IMR-90 (cell line): ENCODE measurements around the gene AADACL4. TPM values are rescaled to one million over a fixed set of nuclear protein-coding genes. Genes with fewer than 3 reads are reported as not detected.

ENCODE experiments used
- ATAC-seq: fragments of 200-7000 bp; cut with Tn5 transposase; 2 replicates; pipeline ENCODE4 v1.9.1; 2020; ENCODE audit warnings: low read depth, mild to moderate bottlenecking, moderate library complexity
- BruUV-seq: library from RNA; stranded (reverse); fragments of 400-500 nt; replicated peaks from 2 replicates; lab custom pipeline; 2021; lab: Mats Ljungman, UMichigan
- CTCF ChIA-PET: fragments of 300-600 bp; formaldehyde crosslinking; extraction: SDS; loops from one replicate; lab custom pipeline; 2021; ENCODE audit warnings: antibody characterized with exemption; lab: Yijun Ruan, JAX
- POLR2A ChIA-PET: fragments of 300-600 bp; sonication (Branson Sonifier 250); formaldehyde crosslinking; loops from one replicate; lab custom pipeline; 2022; ENCODE audit warnings: antibody characterized with exemption; ENCODE audit not compliant: unreplicated experiment; lab: Charles Lee
- DNase-seq: peaks from one replicate; pipeline ENCODE4 v3.0.0; 2013
- H2AFZ ChIP-seq: replicated peaks from 2 replicates; pipeline ENCODE3; 2013; ENCODE audit warnings: low read length, mild to moderate bottlenecking; ENCODE audit not compliant: poor library complexity
- H2AK5ac ChIP-seq: 2 replicates; pipeline ENCODE4 v1.6.1; 2013; ENCODE audit warnings: low read depth, low read length, inconsistent platforms
- H2AK9ac ChIP-seq: replicated peaks from 2 replicates; pipeline ENCODE3; 2013; ENCODE audit warnings: mild to moderate bottlenecking, low read depth, low read length, moderate library complexity; ENCODE audit not compliant: poor library complexity
- H2BK120ac ChIP-seq: 2 replicates; pipeline ENCODE4 v1.6.1; 2013; ENCODE audit warnings: low read depth, low read length, inconsistent platforms
- H2BK15ac ChIP-seq: 3 replicates; pipeline ENCODE4 v1.6.1; 2013; ENCODE audit warnings: low read depth, low read length, inconsistent platforms
- H2BK20ac ChIP-seq: 2 replicates; pipeline ENCODE4 v1.6.1; 2013; ENCODE audit warnings: low read depth, mild to moderate bottlenecking, inconsistent platforms, low read length, moderate library complexity
- H2BK5ac ChIP-seq: 2 replicates; pipeline ENCODE4 v1.6.1; 2013; ENCODE audit warnings: mild to moderate bottlenecking, low read depth, low read length, inconsistent platforms; ENCODE audit not compliant: poor library complexity, severe bottlenecking
- H3K14ac ChIP-seq: replicated peaks from 2 replicates; pipeline ENCODE4 v1.6.1; 2013; ENCODE audit warnings: low read depth, low read length, inconsistent platforms
- H3K18ac ChIP-seq: 2 replicates; pipeline ENCODE4 v1.6.1; 2013; ENCODE audit warnings: low read depth, low read length, control low read depth
- H3K23ac ChIP-seq: 2 replicates; pipeline ENCODE4 v1.6.1; 2013; ENCODE audit warnings: low read depth, low read length, inconsistent platforms
- H3K27ac ChIP-seq: 2 replicates; pipeline ENCODE4 v1.5.1; 2013; ENCODE audit warnings: mild to moderate bottlenecking, control low read depth, low read length; ENCODE audit not compliant: insufficient read depth
- H3K27me3 ChIP-seq: 2 replicates; pipeline ENCODE4 v1.6.1; 2013; ENCODE audit warnings: low read length; ENCODE audit not compliant: control insufficient read depth, insufficient read depth
- H3K36me3 ChIP-seq: 2 replicates; pipeline ENCODE4 v1.6.1; 2013; ENCODE audit warnings: low read length, mixed read lengths; ENCODE audit not compliant: control insufficient read depth, insufficient read depth
- H3K4ac ChIP-seq: 2 replicates; pipeline ENCODE4 v1.6.1; 2013; ENCODE audit warnings: low read depth, low read length, inconsistent platforms
- H3K4me1 ChIP-seq: 2 replicates; pipeline ENCODE4 v1.6.1; 2013; ENCODE audit warnings: low read length, mixed read lengths; ENCODE audit not compliant: control insufficient read depth, insufficient read depth
- H3K4me2 ChIP-seq: 2 replicates; pipeline ENCODE4 v1.6.1; 2013; ENCODE audit warnings: low read depth, mild to moderate bottlenecking, control low read depth, low read length, moderate library complexity
- H3K4me3 ChIP-seq: 2 replicates; pipeline ENCODE4 v1.5.1; 2013; ENCODE audit warnings: low read depth, mild to moderate bottlenecking, control low read depth, low read length, moderate library complexity; ENCODE audit not compliant: insufficient read depth
- H3K56ac ChIP-seq: 2 replicates; pipeline ENCODE4 v1.6.1; 2013; ENCODE audit warnings: low read length, inconsistent platforms; ENCODE audit not compliant: insufficient read depth; ENCODE audit errors: extremely low read depth
- H3K79me1 ChIP-seq, 2 experiments: 2 replicates each; pipeline ENCODE4 v1.6.1; 2013; ENCODE audit warnings: low read length in 2 of 2, inconsistent platforms in 1 of 2, low read depth in 1 of 2
- H3K9ac ChIP-seq: 2 replicates; pipeline ENCODE4 v1.6.1; 2013; ENCODE audit warnings: low read depth, low read length, control low read depth
- H3K9me1 ChIP-seq: 2 replicates; pipeline ENCODE4 v1.6.1; 2013; ENCODE audit warnings: low read length, inconsistent platforms; ENCODE audit not compliant: insufficient read depth
- H3K9me3 ChIP-seq: 2 replicates; pipeline ENCODE4 v1.6.1; 2013; ENCODE audit warnings: low read length; ENCODE audit not compliant: control insufficient read depth, insufficient read depth
- H4K20me1 ChIP-seq: 2 replicates; pipeline ENCODE4 v1.6.1; 2013; ENCODE audit warnings: low read length, inconsistent platforms; ENCODE audit not compliant: insufficient read depth
- H4K5ac ChIP-seq: 2 replicates; pipeline ENCODE4 v1.6.1; 2013; ENCODE audit warnings: mild to moderate bottlenecking, low read depth, low read length, control low read depth
- H4K8ac ChIP-seq, 2 experiments: 2 replicates each; pipeline ENCODE4 v1.6.1; 2013; ENCODE audit warnings: low read depth in 2 of 2, low read length in 2 of 2, control low read depth in 1 of 2, inconsistent platforms in 1 of 2
- H4K91ac ChIP-seq: 2 replicates; pipeline ENCODE4 v1.6.1; 2013; ENCODE audit warnings: low read depth, low read length, inconsistent platforms; ENCODE audit not compliant: insufficient read depth
- MAZ ChIP-seq: IDR thresholded peaks from 2 replicates; pipeline ENCODE4 v1.6.1; 2012; ENCODE audit warnings: low read depth, mild to moderate bottlenecking, low read length, improper control_type of control experiment, moderate library complexity, borderline replicate concordance
- MXI1 ChIP-seq: IDR thresholded peaks from 2 replicates; pipeline ENCODE4 v1.6.1; 2012; ENCODE audit warnings: low read depth, mild to moderate bottlenecking, low read length, moderate library complexity, borderline replicate concordance
- RCOR1 ChIP-seq: IDR thresholded peaks from 2 replicates; pipeline ENCODE4 v1.6.1; 2012; ENCODE audit warnings: mild to moderate bottlenecking, low read length, improper control_type of control experiment; ENCODE audit not compliant: insufficient replicate concordance
- WGBS, 2 experiments: methylation state at CpG; one replicate each; pipeline versions ENCODE4 v1.1.5 to v1.1.7; 2013; ENCODE audit warnings: missing lambda C conversion rate in 2 of 2; ENCODE audit not compliant: insufficient read length in 1 of 2; ENCODE audit errors: extremely low coverage in 2 of 2; 5-methylcytosine and 5-hydroxymethylcytosine counted together
- dilution Hi-C: fragments of 300-500 bp; cut with HindIII; formaldehyde crosslinking; loops from one replicate; pipeline ENCODE4 v1.14.3; 2018; ENCODE audit warnings: low sequenced_read_pairs; ENCODE audit not compliant: unreplicated experiment
- in situ Hi-C: fragments of 300-500 bp; cut with MboI; formaldehyde crosslinking; loops from 3 replicates; pipeline ENCODE4 v1.14.3; 2019; ENCODE audit warnings: low sequenced_read_pairs, inconsistent platforms, mixed read lengths
- intact Hi-C: fragments of 100-400 bp; cut with micrococcal nuclease; formaldehyde crosslinking; loops from 2 replicates; pipeline ENCODE4 v1.10.0; 2022
- polyA plus RNA-seq, 3 experiments: library from polyadenylated mRNA; depleted of rRNA; stranded (reverse); fragments of >200 nt; gene quantifications; 2 replicates each; pipeline ENCODE4 v1.2.3, GENCODE V29; 2012; ENCODE audit warnings: low replicate concordance in 1 of 3
- total RNA-seq: library from RNA; depleted of rRNA; stranded (reverse); fragments of >200 nt; gene quantifications from 2 replicates; pipeline ENCODE4 v1.2.3, GENCODE V29; 2012
- TF ChIP-seq, protein P1 (sequence below): fragments of 150-350 bp; IDR thresholded peaks from 2 replicates; pipeline ENCODE4 v1.6.1; 2017; ENCODE audit warnings: mild to moderate bottlenecking, antibody characterized with exemption, low read length, low read depth

The AADACL4 gene
- total and polyA plus RNA-seq, 2 of the 4 experiments (the other 2 are of a cell fraction) = not detected

DNA sequence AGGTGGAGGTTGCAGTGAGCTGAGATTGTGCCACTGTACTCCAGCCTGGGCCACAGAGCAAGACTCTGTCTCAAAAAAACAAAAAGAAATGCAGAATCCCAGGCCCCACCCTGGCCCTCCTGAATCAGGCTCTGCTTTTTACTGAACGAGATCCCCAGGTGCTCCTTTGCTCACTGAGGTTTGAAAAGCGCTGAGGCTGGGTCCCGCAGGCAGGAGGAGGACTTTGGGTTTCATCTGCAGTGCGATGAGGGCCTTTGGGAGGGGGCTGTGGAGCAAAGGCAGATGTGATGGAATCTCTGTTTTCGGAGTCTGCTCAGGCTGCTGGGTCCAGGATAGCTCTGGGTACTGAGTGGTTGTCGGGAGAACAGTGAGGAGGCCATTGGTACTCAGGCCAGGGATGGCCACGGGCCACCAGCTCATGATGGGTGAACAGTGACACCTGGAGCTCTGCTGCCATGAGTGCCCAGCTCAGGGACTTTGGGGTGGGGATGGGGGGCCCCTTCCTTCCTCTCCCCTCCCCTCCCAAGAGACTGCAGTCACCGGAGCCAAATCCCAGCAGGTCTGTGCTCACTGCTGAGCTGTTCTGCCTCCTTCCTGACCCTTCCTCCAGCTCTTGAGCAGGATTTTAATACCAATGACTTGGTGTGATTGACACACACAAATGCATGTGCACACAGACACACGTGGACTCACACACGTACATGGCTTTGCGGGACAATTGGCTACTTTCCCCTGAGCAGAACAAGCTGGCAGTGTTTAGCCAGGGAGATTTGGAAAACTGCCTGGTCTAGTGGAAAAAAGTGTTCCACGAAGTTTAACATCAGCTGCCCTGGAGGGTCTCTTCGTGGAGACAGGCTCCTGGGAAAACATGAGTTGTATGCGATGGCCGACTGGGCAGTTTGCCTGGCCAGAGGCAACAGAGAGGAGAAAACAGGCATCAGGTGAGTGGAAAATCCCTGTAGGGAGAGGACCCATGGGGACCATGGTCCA lies 22.2 kb upstream of the AADACL4 start:
- H4K20me1 ChIP-seq = no peaks in the 10 kb centered on the region
- no TSS peak for BruUV-seq
- dilution Hi-C loops (no loop called here), in situ Hi-C loops (loop anchor here (25.0 kb wide), 1 partner anchor 209 kb away; no protein-coding TSS in a partner anchor), intact Hi-C loops (no loop called here)
- no peak overlapping the region for H3K4me3 ChIP-seq
- no peak overlapping the region for H2AK9ac ChIP-seq
- H2AK5ac ChIP-seq = no peak overlapping the region; the same call in 1 of the 2 replicates
- H3K4me1 ChIP-seq = peaks cover 15% of the 10 kb centered on the region
- no peaks in the 10 kb centered on the region for H3K9me1 ChIP-seq
- no peak overlapping the region for H3K56ac ChIP-seq
- no peak overlapping the region for H3K4me2 ChIP-seq
- WGBS, 2 experiments = 66% methylated on average over 11 of the region's 15 CpGs; no CpG with 5 or more reads in 1 of the 2 experiments
- no peak overlapping the region for H3K18ac ChIP-seq
- no peak overlapping the region for H3K27ac ChIP-seq
- H3K14ac ChIP-seq = no peak overlapping the region
- POLR2A ChIA-PET = interaction anchor here (0.8 kb wide), 1 partner anchor 10 kb away, joined by 3 read pairs; no protein-coding TSS in a partner anchor
- DNase-seq = no peak
- peak overlapping the region; percentile 53 for H2AFZ ChIP-seq
- H2BK20ac ChIP-seq = no peak overlapping the region
- H3K9me3 ChIP-seq = no peaks in the 10 kb centered on the region
- CTCF ChIA-PET = interaction anchor here (0.6 kb wide), 1 partner anchor 1082 kb away, joined by 3 read pairs; no protein-coding TSS in a partner anchor
- no peak overlapping the region for H3K9ac ChIP-seq
- H3K27me3 ChIP-seq = 0 out of 2 replicates have a peak, but pooled peaks cover 2% of the 10 kb centered on the region
- no peak overlapping the region for H2BK5ac ChIP-seq
- H3K23ac ChIP-seq = no peak overlapping the region
- H4K91ac ChIP-seq = no peak overlapping the region
- no peak overlapping the region for H2BK15ac ChIP-seq
- no peak for TF ChIP-seq MAZ
- no peak for TF ChIP-seq MXI1
- no peak for TF ChIP-seq RCOR1
- TF ChIP-seq, protein P1, sequence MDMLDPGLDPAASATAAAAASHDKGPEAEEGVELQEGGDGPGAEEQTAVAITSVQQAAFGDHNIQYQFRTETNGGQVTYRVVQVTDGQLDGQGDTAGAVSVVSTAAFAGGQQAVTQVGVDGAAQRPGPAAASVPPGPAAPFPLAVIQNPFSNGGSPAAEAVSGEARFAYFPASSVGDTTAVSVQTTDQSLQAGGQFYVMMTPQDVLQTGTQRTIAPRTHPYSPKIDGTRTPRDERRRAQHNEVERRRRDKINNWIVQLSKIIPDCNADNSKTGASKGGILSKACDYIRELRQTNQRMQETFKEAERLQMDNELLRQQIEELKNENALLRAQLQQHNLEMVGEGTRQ = no peak
- H3K79me1 ChIP-seq = 0 out of 4 replicates have a peak, but pooled peaks cover 0 to 2% of the 10 kb centered on the region in 2 experiments
- no peak overlapping the region for H4K8ac ChIP-seq
- no peak for ATAC-seq
- no peaks in the 10 kb centered on the region for H3K36me3 ChIP-seq
- no peak overlapping the region; the same call in 1 of the 2 replicates for H3K4ac ChIP-seq
- no peak overlapping the region for H4K5ac ChIP-seq
- no peak overlapping the region for H2BK120ac ChIP-seq
